Mammary epithelial cell (primary cell): ENCODE measurements around the gene EPS8.

Experiments
- CTCF ChIP-seq, 2 donors: IDR thresholded peaks in 1 of 2; conservative IDR thresholded peaks in 1 of 2; 2 replicates each; pipeline ENCODE4 v1.5.1; 2011 to 2012; ENCODE audit warnings: inconsistent platforms in 2 of 2, low read length in 2 of 2, mild to moderate bottlenecking in 2 of 2, control low read depth in 1 of 2, low read depth in 1 of 2; ENCODE audit not compliant: insufficient read depth in 1 of 2; ENCODE audit errors: extremely low read depth in 1 of 2
- EZH2 ChIP-seq: IDR thresholded peaks from 2 replicates; pipeline ENCODE4 v1.6.1; 2012; ENCODE audit warnings: low read length, inconsistent platforms, borderline replicate concordance

DNA sequence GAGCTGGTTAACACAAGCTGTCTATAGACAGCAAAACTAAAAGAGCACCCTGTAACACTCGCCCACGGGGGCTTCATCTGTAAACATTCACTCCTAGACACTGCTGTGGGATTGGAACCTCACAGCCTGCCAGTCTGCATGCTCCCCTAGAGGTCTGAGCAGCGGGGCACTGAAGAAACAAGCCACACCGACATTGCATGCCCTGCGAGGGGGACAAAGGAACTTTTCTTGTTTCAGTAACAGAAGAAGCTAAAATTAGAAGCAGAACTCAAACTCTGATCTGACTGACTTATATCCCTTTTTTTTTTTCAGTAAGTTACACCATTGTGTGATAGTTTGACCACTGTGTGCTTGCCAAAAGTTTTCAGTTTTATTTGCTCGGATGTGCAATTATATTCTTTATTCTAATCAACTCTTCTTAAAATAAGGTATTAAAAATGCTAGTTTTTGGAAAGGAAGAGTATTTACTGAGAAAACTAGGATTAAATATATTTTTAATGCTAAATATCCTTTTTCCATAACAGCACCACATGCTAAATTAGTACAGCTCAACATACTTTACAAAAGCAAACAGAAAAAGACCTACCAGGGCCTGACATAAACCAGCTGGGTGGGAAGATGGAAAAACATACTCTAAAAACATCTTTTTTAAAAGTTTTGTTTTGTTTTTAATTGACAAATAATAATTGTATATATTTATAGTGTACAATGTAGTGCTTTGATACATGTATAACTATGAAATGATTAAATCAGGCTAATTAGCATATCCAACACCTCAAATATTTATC, 100.2 kb downstream of the EPS8 start:
- TF ChIP-seq CTCF (conservative IDR thresholded peaks at IDR 0.05 in 1 of 2, IDR thresholded peaks at IDR 0.05 in 1 of 2; ENCODE audit: extremely low read depth in 1 of 2, insufficient read depth in 1 of 2, low read depth in 1 of 2, low read length in 2 of 2) (no peak), EZH2 (no peak)
